DND-41 (cell line): Measurements from ENCODE around the gene SLC8B1.

Source experiments
- ATAC-seq: fragments of 200-7000 bp; cut with Tn5 transposase; 3 replicates; pipeline ENCODE4 v1.9.1; 2021; ENCODE audit warnings: low read depth; ENCODE audit not compliant: insufficient read depth
- DNase-seq: peaks from one replicate; pipeline ENCODE4 v3.0.0-alpha.2; 2020
- H2AFZ ChIP-seq: 2 replicates; pipeline ENCODE4 v1.6.0; 2012; ENCODE audit warnings: low read depth, low read length
- H3K27ac ChIP-seq: 2 replicates; pipeline ENCODE4 v1.5.1; 2012; ENCODE audit warnings: low read length, inconsistent platforms
- H3K27me3 ChIP-seq: fragments of 200-600 bp; sonication (generic); 2 replicates; pipeline ENCODE4 v1.6.0; 2012; ENCODE audit warnings: low read length, mild to moderate bottlenecking, inconsistent platforms; ENCODE audit not compliant: insufficient read depth, poor library complexity
- H3K36me3 ChIP-seq: 2 replicates; pipeline ENCODE4 v1.5.1; 2012; ENCODE audit warnings: low read length, inconsistent platforms; ENCODE audit not compliant: insufficient read depth
- H3K4me1 ChIP-seq: 2 replicates; pipeline ENCODE4 v1.5.1; 2012; ENCODE audit warnings: mild to moderate bottlenecking, low read length; ENCODE audit not compliant: insufficient read depth
- H3K4me2 ChIP-seq: 2 replicates; pipeline ENCODE4 v1.6.0; 2012; ENCODE audit warnings: mild to moderate bottlenecking, moderate library complexity, low read length, inconsistent platforms; ENCODE audit not compliant: insufficient read depth
- H3K4me3 ChIP-seq, 2 experiments: fragments of 200-600 bp in 1 of 2; shearing (Covaris generic) in 1 of 2; 2 replicates each; pipeline ENCODE4 v1.5.1; 2012 to 2016; ENCODE audit warnings: inconsistent platforms in 2 of 2, low read length in 2 of 2, mild to moderate bottlenecking in 2 of 2, low read depth in 1 of 2, moderate library complexity in 1 of 2
- H3K79me2 ChIP-seq: 2 replicates; pipeline ENCODE4 v1.6.0; 2012; ENCODE audit warnings: low read length, inconsistent platforms; ENCODE audit not compliant: insufficient read depth
- H3K9ac ChIP-seq: 2 replicates; pipeline ENCODE4 v1.6.0; 2012; ENCODE audit warnings: low read depth, mild to moderate bottlenecking, inconsistent platforms, low read length, moderate library complexity
- H3K9me3 ChIP-seq: 2 replicates; pipeline ENCODE4 v1.5.1; 2012; ENCODE audit warnings: low read length, moderate library complexity, mild to moderate bottlenecking, inconsistent platforms; ENCODE audit not compliant: insufficient read depth, severe bottlenecking
- H4K20me1 ChIP-seq: 2 replicates; pipeline ENCODE4 v1.6.0; 2012; ENCODE audit warnings: low read length; ENCODE audit not compliant: insufficient read depth
- EZH2 ChIP-seq: IDR thresholded peaks from 3 replicates; pipeline ENCODE4 v1.6.1; 2012; ENCODE audit warnings: borderline replicate concordance, low read depth, mild to moderate bottlenecking, moderate library complexity, low read length, inconsistent platforms; ENCODE audit not compliant: severe bottlenecking
- TF ChIP-seq, protein P1 (sequence below): IDR thresholded peaks from 2 replicates; pipeline ENCODE4 v1.5.1; 2012; ENCODE audit warnings: borderline replicate concordance, low read length, moderate library complexity, mild to moderate bottlenecking; ENCODE audit not compliant: poor library complexity, severe bottlenecking; ENCODE audit errors: extremely low read depth

Gene SLC8B1

DNA sequence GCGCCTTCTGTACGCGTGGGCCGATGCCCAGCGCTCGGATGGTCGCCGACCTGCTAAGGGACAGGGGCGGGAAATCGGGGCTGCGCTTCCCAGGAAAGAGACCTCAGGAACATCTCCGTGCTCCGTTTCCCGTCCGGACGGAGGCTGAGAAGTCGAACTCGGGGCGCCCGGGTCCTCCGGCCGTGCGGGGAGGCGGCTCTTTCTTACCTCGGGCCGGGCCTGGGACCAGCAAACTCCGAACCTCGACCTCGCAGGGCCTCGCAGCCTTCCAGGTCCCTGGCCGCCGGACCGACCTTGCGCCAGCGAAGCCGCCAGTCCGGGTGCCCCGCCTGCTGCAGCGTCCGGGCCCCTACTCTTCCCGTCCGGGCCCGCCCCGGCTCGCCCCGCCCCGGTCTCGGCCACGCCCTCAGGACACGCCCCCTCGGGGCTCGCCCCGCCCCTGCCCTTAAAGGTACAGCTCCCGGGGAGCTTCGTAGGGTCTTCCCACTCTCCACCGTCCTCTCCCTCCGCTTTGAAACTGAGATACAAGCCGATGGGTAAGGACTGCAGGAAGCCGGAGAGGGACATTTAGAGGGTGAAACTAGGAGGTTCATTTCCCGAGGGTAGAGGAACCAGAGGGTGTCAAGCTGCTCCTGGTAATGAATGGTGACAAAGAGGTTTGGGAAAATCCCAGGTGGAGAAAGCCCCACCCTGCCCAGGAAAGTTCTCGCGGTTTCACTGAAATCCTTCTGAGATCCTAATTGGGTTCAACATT, at the start of gene SLC8B1:
Gene SLC8B1 (minus strand): TSS at position 324 of the 754 bp plus-strand sequence. CDS start 2,231 bp downstream, outside the sequence.
- peak within 1 kb of the TSS; percentile 73 to 93 for H3K4me3 ChIP-seq
- peak within 1 kb of the TSS; percentile 72 for H3K27ac ChIP-seq
- H3K4me2 ChIP-seq: peak within 1 kb of the TSS; percentile 88
- peaks cover 32% of the 10 kb centered on the region for H3K36me3 ChIP-seq
- H2AFZ ChIP-seq: peak within 1 kb of the TSS; percentile 94
- peak within 1 kb of the TSS; percentile 64 for H3K9ac ChIP-seq
- DNase-seq: peak; percentile 90
- TF ChIP-seq, protein P1, sequence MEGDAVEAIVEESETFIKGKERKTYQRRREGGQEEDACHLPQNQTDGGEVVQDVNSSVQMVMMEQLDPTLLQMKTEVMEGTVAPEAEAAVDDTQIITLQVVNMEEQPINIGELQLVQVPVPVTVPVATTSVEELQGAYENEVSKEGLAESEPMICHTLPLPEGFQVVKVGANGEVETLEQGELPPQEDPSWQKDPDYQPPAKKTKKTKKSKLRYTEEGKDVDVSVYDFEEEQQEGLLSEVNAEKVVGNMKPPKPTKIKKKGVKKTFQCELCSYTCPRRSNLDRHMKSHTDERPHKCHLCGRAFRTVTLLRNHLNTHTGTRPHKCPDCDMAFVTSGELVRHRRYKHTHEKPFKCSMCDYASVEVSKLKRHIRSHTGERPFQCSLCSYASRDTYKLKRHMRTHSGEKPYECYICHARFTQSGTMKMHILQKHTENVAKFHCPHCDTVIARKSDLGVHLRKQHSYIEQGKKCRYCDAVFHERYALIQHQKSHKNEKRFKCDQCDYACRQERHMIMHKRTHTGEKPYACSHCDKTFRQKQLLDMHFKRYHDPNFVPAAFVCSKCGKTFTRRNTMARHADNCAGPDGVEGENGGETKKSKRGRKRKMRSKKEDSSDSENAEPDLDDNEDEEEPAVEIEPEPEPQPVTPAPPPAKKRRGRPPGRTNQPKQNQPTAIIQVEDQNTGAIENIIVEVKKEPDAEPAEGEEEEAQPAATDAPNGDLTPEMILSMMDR: no peak
- TF ChIP-seq EZH2: no peak
- peaks cover 14% of the 10 kb centered on the region; the same call in 1 of the 2 replicates for H4K20me1 ChIP-seq
- peaks cover 32% of the 10 kb centered on the region for H3K4me1 ChIP-seq
- ATAC-seq: peak; percentile 96
- no peaks in the 10 kb centered on the region for H3K27me3 ChIP-seq
- no peaks in the 10 kb centered on the region for H3K9me3 ChIP-seq
- H3K79me2 ChIP-seq: peaks cover 14% of the 10 kb centered on the region

DNA sequence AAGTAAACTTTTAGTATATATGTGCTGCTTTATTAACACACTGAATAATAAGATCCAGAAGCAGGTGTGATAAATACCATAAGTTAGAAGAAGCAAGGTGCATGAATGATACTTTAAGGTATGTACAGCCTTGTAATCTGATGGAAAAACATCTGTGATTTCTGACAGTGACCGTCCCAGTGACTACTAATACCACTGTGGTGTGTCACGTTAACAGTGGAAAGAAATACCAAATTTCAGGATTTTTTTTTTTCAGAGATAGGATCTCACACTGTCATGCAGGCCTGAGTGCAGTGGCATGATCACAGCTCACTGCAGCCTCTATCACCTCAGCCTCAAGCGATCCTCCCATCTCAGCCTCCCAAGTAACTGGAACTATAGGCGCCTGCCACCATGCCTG, 47.3 kb upstream of the SLC8B1 start:
- Histone ChIP-seq H4K20me1 (no peaks in the 10 kb centered on the region), H3K9me3 (no peaks in the 10 kb centered on the region), H3K27ac (no peak overlapping the region), H3K4me3 (no peak overlapping the region), H3K4me1 (no peaks in the 10 kb centered on the region), H3K36me3 (no peaks in the 10 kb centered on the region), H3K79me2 (no peaks in the 10 kb centered on the region), H3K27me3 (no peaks in the 10 kb centered on the region), H2AFZ (no peak overlapping the region), H3K4me2 (no peak overlapping the region), H3K9ac (no peak overlapping the region)
- TF ChIP-seq EZH2: no peak
- TF ChIP-seq, protein P1: no peak
- ATAC-seq (no peak), DNase-seq (no peak)

DNA sequence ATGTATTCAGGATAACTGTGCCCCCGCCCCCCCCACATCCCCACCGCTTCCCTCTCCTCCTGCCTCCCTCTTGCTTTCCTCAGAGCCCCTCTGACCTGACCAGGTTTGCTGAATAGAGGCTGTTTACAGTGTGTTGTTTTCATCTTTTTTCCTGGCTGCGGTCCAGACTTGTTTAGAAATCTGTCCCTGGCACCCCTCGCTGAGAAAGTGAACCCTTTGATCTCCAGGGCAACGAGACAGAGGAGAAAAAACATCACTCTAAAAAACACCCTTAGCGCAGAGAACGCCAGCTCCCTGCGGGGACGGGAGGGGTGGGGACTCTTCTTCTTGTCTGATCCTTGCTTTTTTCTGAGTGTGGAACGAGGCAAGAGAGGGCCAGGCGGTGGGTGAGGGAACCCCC, 46.3 kb upstream of the SLC8B1 start:
- TF ChIP-seq EZH2: no peak
- TF ChIP-seq, protein P1: no peak
- Histone ChIP-seq H4K20me1 (no peaks in the 10 kb centered on the region), H3K4me2 (no peak overlapping the region), H3K79me2 (no peaks in the 10 kb centered on the region), H3K9me3 (no peaks in the 10 kb centered on the region), H2AFZ (no peak overlapping the region), H3K27me3 (no peaks in the 10 kb centered on the region), H3K36me3 (no peaks in the 10 kb centered on the region), H3K9ac (no peak overlapping the region), H3K27ac (no peak overlapping the region), H3K4me1 (no peaks in the 10 kb centered on the region), H3K4me3 (no peak overlapping the region)
- ATAC-seq (no peak), DNase-seq (no peak)
